CD4-positive, alpha-beta T cell treated with Interferon alpha-2 for 1 hour (primary cell): Measurements from ENCODE around the gene AP3B2.
A peak's percentile ranks its signal among the peaks of the same experiment; 100 is the strongest.
"Not testable (repeated sequence)": the region's sequence is repeated elsewhere in the genome, so short reads cannot be mapped to it uniquely, and the experiment has no call there.

Experiments used
- DNase-seq, 2 donors: peaks; one replicate each; pipeline ENCODE4 v3.0.0-alpha.2; 2020 to 2022

Gene AP3B2

GRCh38 chr15:82709421-82710207 lies at the start of gene AP3B2:
Gene AP3B2, minus strand, starts transcription at chr15:82709875. Its CDS starts 169 bp downstream, at chr15:82709706.
- peak; percentile 66 to 75 for DNase-seq

GRCh38 chr15:82751308-82751707 lies 41.6 kb upstream of the AP3B2 start:
- DNase-seq = no peak

GRCh38 chr15:82750831-82751180 lies 41.1 kb upstream of the AP3B2 start:
- DNase-seq = no peak

- peak; percentile 80 to 85 for DNase-seq
These were observed 40.5 kb upstream of the AP3B2 start for GRCh38 chr15:82749951-82750830.

- no peak for DNase-seq
These were observed 38.6 kb upstream of the AP3B2 start for GRCh38 chr15:82748315-82748714.

- no peak for DNase-seq
These were observed 34.1 kb upstream of the AP3B2 start for GRCh38 chr15:82743810-82744209.

- DNase-seq = no peak
These were observed 32.5 kb upstream of the AP3B2 start for GRCh38 chr15:82742134-82742533.

- no peak for DNase-seq
These were observed 29.4 kb upstream of the AP3B2 start for GRCh38 chr15:82739086-82739485.

GRCh38 chr15:82737975-82738374 lies 28.3 kb upstream of the AP3B2 start:
- DNase-seq = no peak

- no peak for DNase-seq
These were observed 21.9 kb upstream of the AP3B2 start for GRCh38 chr15:82731527-82731926.

GRCh38 chr15:82730022-82730530 lies 20.4 kb upstream of the AP3B2 start:
- no peak for DNase-seq

GRCh38 chr15:82726816-82727215 lies 17.1 kb upstream of the AP3B2 start:
- DNase-seq = no peak

- DNase-seq = no peak
These were observed 5.3 kb upstream of the AP3B2 start for GRCh38 chr15:82715003-82715402.

GRCh38 chr15:82714016-82714415 lies 4.3 kb upstream of the AP3B2 start:
- DNase-seq = no peak

GRCh38 chr15:82712036-82712435 lies 2.4 kb upstream of the AP3B2 start:
- DNase-seq = no peak

- DNase-seq = no peak
These were observed 1.3 kb upstream of the AP3B2 start for GRCh38 chr15:82710926-82711490.

GRCh38 chr15:82710208-82710555 lies 507 bp upstream of the AP3B2 start:
- DNase-seq = no peak

GRCh38 chr15:82709081-82709420 lies 624 bp downstream of the AP3B2 start:
- no peak for DNase-seq

GRCh38 chr15:82705856-82706255 lies 3.8 kb downstream of the AP3B2 start:
- not testable (repeated sequence) for DNase-seq

GRCh38 chr15:82699726-82700125 lies 9.9 kb downstream of the AP3B2 start:
- DNase-seq = no peak

GRCh38 chr15:82698711-82699345 lies 10.8 kb downstream of the AP3B2 start:
- DNase-seq = no peak

- no peak for DNase-seq
These were observed 11.8 kb downstream of the AP3B2 start for GRCh38 chr15:82697735-82698407.

- no peak for DNase-seq
These were observed 17.5 kb downstream of the AP3B2 start for GRCh38 chr15:82692171-82692570.
